22Rv1 (cell line): ENCODE results near the gene KIAA0513.

Experiments
- ZFX ChIP-seq: fragments of 450-650 bp; IDR thresholded peaks from 2 replicates; pipeline ENCODE4 v1.6.1; 2017; ENCODE audit warnings: antibody characterized with exemption, borderline replicate concordance
- TF ChIP-seq, protein P1 (sequence below): fragments of 450-650 bp; IDR thresholded peaks from 2 replicates; pipeline ENCODE4 v1.5.1; 2017; ENCODE audit warnings: mild to moderate bottlenecking

- TF ChIP-seq, protein P1, sequence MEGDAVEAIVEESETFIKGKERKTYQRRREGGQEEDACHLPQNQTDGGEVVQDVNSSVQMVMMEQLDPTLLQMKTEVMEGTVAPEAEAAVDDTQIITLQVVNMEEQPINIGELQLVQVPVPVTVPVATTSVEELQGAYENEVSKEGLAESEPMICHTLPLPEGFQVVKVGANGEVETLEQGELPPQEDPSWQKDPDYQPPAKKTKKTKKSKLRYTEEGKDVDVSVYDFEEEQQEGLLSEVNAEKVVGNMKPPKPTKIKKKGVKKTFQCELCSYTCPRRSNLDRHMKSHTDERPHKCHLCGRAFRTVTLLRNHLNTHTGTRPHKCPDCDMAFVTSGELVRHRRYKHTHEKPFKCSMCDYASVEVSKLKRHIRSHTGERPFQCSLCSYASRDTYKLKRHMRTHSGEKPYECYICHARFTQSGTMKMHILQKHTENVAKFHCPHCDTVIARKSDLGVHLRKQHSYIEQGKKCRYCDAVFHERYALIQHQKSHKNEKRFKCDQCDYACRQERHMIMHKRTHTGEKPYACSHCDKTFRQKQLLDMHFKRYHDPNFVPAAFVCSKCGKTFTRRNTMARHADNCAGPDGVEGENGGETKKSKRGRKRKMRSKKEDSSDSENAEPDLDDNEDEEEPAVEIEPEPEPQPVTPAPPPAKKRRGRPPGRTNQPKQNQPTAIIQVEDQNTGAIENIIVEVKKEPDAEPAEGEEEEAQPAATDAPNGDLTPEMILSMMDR, result no peak
- TF ChIP-seq ZFX, result no peak
Measured at GRCh38 chr16:85089525-85089924, 61.9 kb downstream of the KIAA0513 start.
